Muscle of back (tissue), 11 donors: ENCODE results near the gene CALCOCO1. TPM values are rescaled to one million over a fixed set of nuclear protein-coding genes. Genes with fewer than 3 reads are reported as not detected.
"Not testable (repeated sequence)": the region's sequence is repeated elsewhere in the genome, so short reads cannot be mapped to it uniquely, and the experiment has no call there.

Experiments used
- DNase-seq, 3 donors: peaks; one replicate each; pipeline versions ENCODE4 v3.0.0 to v3.0.0-alpha.2; 2013
- polyA plus RNA-seq, 10 donors: library from polyadenylated mRNA; unstranded; fragments of 120-200 nt; gene quantifications; one replicate each; pipeline ENCODE4 v1.2.1, GENCODE V29; 2013; ENCODE audit not compliant: insufficient read length in 10 of 10

Gene CALCOCO1
- polyA plus RNA-seq, 10 donors: 63.6 to 99.1 (median 79.6) TPM

DNA sequence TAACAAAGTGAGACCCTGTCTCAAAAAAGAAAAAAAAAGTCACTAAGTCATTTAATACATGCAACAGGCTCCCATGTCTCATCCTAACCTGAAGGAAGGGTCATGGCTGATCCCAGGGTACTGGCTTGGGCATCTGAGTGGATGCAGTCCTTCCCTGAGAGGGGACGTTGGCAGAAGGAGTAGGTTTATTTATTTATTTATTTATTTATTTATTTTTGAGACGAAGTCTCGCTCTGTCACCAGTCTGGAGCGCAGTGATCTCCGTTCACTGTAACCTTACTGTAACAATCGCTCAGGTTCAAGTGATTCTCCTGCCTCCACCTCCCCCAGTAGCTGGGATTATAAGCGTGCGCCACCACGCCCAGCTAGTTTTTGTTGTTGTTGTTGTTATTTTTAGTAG is 7.2 kb upstream of the CALCOCO1 start:
- no peak for DNase-seq

GRCh38 chr12:53733807-53734200 is 6.6 kb upstream of the CALCOCO1 start:
- DNase-seq: no peak

- DNase-seq: no peak
Measured at GRCh38 chr12:53733051-53733806, 6.0 kb upstream of the CALCOCO1 start.

- DNase-seq: no peak
Measured at GRCh38 chr12:53729644-53730043, 2.4 kb upstream of the CALCOCO1 start.

- DNase-seq: no peak
Measured at GRCh38 chr12:53728206-53728605, 954 bp upstream of the CALCOCO1 start.

GRCh38 chr12:53726946-53727309 is 324 bp downstream of the CALCOCO1 start:
- DNase-seq: peak in 1 of 3 donors; percentile 21

DNA sequence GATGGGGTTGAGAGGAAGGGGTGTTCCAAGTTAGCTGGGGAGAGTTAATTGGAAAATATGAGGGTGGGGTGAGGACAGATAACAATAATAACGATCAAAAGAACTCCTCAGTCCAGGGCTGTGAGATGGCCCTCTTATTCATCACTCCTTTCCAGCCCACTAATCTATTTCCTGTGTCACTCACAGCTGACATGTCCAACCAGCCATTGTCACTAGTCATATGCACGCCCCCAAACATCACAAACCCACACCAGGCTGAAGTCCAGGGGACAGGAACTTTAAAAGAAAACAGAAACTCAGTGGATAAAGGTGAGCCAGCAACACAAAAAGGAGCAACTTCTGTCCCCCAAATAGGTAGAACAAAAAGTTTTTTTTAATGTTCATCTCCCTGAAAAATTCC is 911 bp downstream of the CALCOCO1 start:
- DNase-seq: no peak

DNA sequence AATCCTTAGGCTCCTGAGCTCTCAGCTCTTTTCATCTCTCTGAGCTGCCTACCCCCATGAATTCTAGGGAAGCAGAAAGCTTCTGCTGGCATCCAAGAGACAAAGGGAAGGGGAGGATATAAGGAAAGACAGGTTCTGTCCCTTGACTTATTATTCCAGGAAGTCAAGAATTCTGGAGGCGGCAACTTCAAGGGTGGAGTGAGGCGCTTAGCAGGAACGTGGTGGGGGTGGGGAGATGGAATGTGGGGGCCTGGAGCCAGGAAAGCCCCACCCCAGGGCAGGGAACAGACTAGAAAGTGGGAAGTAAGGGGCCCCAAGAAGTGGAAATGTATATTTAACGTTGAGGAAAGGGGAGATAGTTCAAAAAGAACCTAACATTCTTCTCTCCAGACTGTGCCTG is 1.4 kb downstream of the CALCOCO1 start:
- no peak for DNase-seq

DNA sequence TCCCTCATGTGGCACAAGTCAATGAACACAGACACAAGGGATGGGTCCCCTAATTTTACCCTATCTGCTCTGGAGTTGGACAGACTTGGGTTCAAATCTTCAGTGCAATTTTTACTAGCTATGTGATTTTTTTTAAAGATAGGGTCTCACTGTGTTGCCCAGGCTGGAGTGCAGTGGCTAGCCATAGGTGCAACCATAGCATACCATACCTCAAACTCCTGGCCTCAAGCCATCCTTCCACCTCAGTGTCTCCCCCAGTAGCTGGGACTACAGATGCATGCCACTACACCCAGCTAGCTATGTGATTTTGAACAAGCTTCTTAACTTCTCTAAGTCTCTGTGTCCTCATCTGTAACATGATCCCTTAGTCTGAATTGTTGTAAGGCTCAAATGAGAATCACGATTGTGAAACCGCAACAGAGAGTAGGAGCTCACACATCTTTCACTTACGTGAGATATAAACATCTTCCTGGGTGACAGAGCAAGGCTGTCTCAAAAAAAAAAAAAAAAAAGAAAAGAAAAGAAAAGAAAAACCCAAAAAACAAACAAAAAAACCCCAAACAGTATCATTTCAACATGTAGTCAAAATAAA is 4.7 kb downstream of the CALCOCO1 start:
- no peak for DNase-seq

DNA sequence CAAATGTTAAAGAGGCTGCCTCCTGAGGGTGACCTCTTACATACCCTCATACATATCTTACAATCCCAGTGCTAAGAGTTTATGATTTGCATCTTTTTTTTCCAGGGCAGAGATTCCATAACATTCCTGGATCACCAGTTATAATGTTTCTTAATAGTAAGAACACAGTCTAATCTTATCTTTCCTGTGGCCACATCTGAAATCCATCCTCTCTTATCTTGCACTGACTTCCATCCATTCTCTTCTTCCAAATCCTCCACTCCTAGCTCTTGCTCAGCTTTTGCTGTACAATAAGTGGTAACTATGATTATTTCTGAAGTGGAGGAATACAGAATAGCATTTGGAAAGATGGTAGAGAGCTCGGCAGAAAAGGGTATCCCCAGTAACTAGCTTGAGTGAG is 6.3 kb downstream of the CALCOCO1 start:
- DNase-seq: no peak

GRCh38 chr12:53719649-53720048 is 7.6 kb downstream of the CALCOCO1 start:
- DNase-seq: no peak

GRCh38 chr12:53718567-53718966 is 8.7 kb downstream of the CALCOCO1 start:
- not testable (repeated sequence) for DNase-seq

DNA sequence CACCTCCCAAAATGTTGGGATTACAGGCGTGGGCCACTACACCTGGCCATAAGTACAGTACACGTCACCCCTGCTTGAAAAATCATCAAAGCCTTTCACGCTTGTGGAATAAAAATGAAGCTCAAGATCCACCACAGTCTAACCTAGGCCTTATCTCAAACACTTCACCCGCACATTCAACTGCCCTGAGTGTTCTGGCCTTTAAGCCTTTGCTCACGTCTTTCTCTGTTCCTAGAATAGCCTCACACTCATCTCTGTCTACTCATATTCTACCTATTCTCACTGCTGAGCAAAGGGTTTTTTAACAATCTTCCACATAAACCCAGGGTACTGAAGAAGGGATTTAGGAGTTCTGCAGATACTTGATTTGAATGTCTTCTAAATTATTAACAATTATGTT is 9.9 kb downstream of the CALCOCO1 start:
- no peak for DNase-seq

- no peak for DNase-seq
Measured at GRCh38 chr12:53714004-53714403, 13.2 kb downstream of the CALCOCO1 start.

DNA sequence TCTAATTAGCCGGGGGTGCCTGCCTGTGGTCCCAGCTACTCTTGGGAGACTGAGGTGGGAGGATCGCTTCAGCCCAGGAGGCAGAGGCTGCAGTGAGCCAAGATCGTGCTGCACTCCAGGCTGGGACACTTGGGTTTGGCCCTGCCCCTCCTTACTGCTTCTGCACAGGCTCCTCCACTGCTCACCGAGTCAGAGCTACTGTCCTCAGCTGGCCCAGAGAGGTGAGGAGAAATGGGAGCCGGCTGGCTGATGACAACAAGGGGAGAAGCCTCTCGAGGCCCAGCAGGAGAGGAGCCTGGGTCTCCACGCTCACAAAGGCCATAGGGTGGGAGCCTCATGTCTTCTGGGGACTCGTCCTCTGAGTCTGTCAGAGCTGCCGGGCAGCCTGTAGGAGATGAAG is 13.7 kb downstream of the CALCOCO1 start:
- DNase-seq: no peak

DNA sequence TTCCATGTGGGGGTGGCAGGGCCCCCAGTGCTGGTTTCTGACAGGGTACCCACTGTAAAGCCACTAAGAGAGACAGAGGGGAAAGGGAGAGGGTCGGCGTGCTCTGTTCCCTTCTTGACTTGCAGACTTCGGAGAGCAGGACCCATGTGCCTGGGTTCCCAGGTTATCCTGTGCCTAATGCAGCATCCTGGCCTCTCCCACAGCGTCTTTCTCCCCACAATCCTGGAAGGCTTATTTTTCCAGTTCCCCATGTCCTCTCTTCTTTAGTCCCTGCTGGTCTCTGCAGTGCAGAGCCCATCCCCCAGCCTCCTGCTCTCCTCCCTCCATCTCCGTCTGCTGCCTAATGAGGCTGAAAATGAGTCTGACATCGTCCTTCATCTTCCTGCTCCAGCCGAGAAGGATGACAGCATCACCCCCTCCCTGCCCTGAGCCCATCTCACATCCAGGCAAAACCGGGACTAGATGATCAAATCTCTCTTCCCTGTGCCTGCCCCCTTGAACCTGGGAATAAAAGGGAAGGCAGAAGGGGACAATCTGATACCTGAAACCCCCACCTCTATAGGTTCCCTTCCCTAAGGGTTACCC is 15.1 kb downstream of the CALCOCO1 start:
- DNase-seq: no peak

DNA sequence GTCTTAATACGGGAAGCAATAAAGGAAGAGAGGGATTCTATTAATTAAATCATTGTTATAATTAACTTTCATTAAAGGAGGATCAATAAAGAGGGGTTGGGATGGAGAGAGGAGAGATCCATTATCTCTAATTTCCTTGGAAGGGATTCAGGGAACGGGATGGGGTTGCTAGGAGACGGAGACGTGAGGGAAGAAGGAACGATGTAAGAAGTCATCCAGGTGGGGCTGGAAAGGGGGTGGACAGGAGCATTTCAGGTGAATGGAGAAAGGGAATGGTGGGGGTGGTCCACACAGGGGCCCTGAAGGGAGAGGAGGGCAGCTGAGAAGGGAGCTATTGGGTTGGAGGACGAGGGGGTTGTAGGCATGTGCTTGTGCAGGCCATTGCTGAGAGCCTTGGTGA is 17.2 kb downstream of the CALCOCO1 start:
- DNase-seq: no peak

- no peak for DNase-seq
Measured at GRCh38 chr12:53709671-53710070, 17.6 kb downstream of the CALCOCO1 start.

GRCh38 chr12:53706080-53706479 is 21.2 kb downstream of the CALCOCO1 start:
- no peak for DNase-seq

DNA sequence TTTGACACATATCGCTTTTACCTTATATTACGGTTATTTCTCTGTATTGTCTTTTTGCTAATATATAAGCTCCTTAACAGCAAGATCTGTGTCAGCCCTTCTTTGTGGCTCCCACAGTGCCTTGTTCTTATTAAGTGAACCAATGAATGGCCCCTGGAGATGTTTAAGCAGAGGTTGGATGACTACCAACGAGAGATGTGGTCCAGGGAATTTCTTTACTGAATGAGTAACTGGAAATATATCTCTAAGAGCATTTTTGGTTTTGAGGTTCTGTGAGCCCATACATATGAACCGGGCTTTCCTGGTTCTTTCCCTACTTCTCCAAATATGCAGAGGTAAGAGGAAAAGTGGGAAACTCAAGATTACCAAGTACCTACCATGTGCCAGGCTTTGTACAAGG is 23.5 kb downstream of the CALCOCO1 start:
- DNase-seq: no peak

GRCh38 chr12:53701518-53702264 is 25.6 kb downstream of the CALCOCO1 start:
- peak; percentile 58 to 91 (median 80) for DNase-seq

- DNase-seq: peak in 1 of 3 donors; percentile 42
Measured at GRCh38 chr12:53700567-53700966, 26.7 kb downstream of the CALCOCO1 start.

- no peak for DNase-seq
Measured at GRCh38 chr12:53699678-53700025, 27.6 kb downstream of the CALCOCO1 start.
